T-cell (primary cell): Measurements from ENCODE around the gene AGAP1. TPM values are rescaled to one million over a fixed set of nuclear protein-coding genes. Genes with fewer than 3 reads are reported as not detected.

Source experiments
- ATAC-seq, 4 experiments: fragments of 200-7000 bp in 3 of 4; fragments of 150-1000 bp in 1 of 4; cut with Tn5 transposase; replicated peaks in 1 of 4; 1 replicate in 3 of 4; 2 replicates in 1 of 4; pipeline ENCODE4 v1.10.0; 2021; ENCODE audit warnings: moderate library complexity in 3 of 4, mild to moderate bottlenecking in 2 of 4, moderate number of reproducible peaks in 1 of 4
- CTCF ChIA-PET, 2 donors: fragments of 300-600 bp; sonication (Branson Sonifier 250); formaldehyde crosslinking; loops; one replicate each; lab custom pipeline; 2022; ENCODE audit warnings: antibody characterized with exemption in 2 of 2; lab: Charles Lee
- POLR2A ChIA-PET, 2 donors: fragments of 300-600 bp; sonication (Branson Sonifier 250); formaldehyde crosslinking; loops; one replicate each; lab custom pipeline; 2022; ENCODE audit warnings: antibody characterized with exemption in 2 of 2; lab: Charles Lee
- DNase-seq, 35 experiments: peaks; one replicate each; pipeline versions ENCODE4 v3.0.0 to v3.0.0-alpha.2; 2013 to 2023
- H3K27ac ChIP-seq: one replicate; pipeline ENCODE4 v1.5.1; 2013; ENCODE audit warnings: low read length
- H3K27me3 ChIP-seq, 2 experiments: replicated peaks in 1 of 2; 1 replicate in 1 of 2; 2 replicates in 1 of 2; pipeline versions ENCODE4 v1.6.1 to v1.7.0; 2013; ENCODE audit warnings: low read length in 1 of 2, mixed read lengths in 1 of 2; ENCODE audit not compliant: control insufficient read depth in 2 of 2, insufficient read depth in 2 of 2; ENCODE audit errors: extremely low read depth in 1 of 2
- H3K36me3 ChIP-seq, 2 donors: 1 replicate in 1 of 2; 2 replicates in 1 of 2; pipeline versions ENCODE4 v1.6.1 to v1.7.0; 2013; ENCODE audit warnings: low read length in 1 of 2; ENCODE audit not compliant: control insufficient read depth in 2 of 2, insufficient read depth in 1 of 2; ENCODE audit errors: extremely low read depth in 1 of 2
- H3K4me1 ChIP-seq, 2 experiments: 1 replicate in 1 of 2; 2 replicates in 1 of 2; pipeline versions ENCODE4 v1.6.1 to v1.7.0; 2013; ENCODE audit warnings: low read length in 2 of 2, mixed read lengths in 1 of 2; ENCODE audit not compliant: insufficient read depth in 2 of 2, control insufficient read depth in 1 of 2; ENCODE audit errors: extremely low read depth in 1 of 2
- H3K4me3 ChIP-seq, 2 donors: 1 replicate in 1 of 2; 2 replicates in 1 of 2; pipeline versions ENCODE4 v1.5.1 to v1.7.0; 2013; ENCODE audit warnings: mild to moderate bottlenecking in 2 of 2, low read length in 1 of 2, moderate library complexity in 1 of 2; ENCODE audit not compliant: control insufficient read depth in 1 of 2; ENCODE audit errors: extremely low read depth in 1 of 2
- H3K9me3 ChIP-seq: 2 replicates; pipeline ENCODE4 v1.7.0; 2013
- H3K27ac Mint-ChIP-seq, 2 donors: one replicate each; pipeline ENCODE4 v1.8.0; 2020 to 2021; ENCODE audit warnings: mild to moderate bottlenecking in 2 of 2, mixed read lengths in 2 of 2
- H3K27me3 Mint-ChIP-seq, 2 donors: one replicate each; pipeline ENCODE4 v1.8.0; 2021 to 2022; ENCODE audit warnings: mixed read lengths in 2 of 2
- H3K36me3 Mint-ChIP-seq: one replicate; pipeline ENCODE4 v1.8.0; 2021; ENCODE audit warnings: mixed read lengths
- H3K4me1 Mint-ChIP-seq, 3 donors: one replicate each; pipeline ENCODE4 v1.8.0; 2020 to 2022; ENCODE audit warnings: mixed read lengths in 3 of 3, mild to moderate bottlenecking in 1 of 3
- H3K4me3 Mint-ChIP-seq, 3 donors: one replicate each; pipeline ENCODE4 v1.8.0; 2020 to 2022; ENCODE audit warnings: mild to moderate bottlenecking in 3 of 3, mixed read lengths in 3 of 3, moderate library complexity in 3 of 3
- H3K9me3 Mint-ChIP-seq, 3 donors: one replicate each; pipeline ENCODE4 v1.8.0; 2020 to 2022; ENCODE audit warnings: mixed read lengths in 3 of 3
- WGBS: methylation state at CpG from one replicate; pipeline ENCODE4 v1.1.5; 2013; ENCODE audit warnings: missing lambda C conversion rate; ENCODE audit not compliant: insufficient coverage; 5-methylcytosine and 5-hydroxymethylcytosine counted together
- total RNA-seq, 35 experiments: library from RNA in 6 of 35; stranded (reverse) in 6 of 35; fragments of 120-200 nt in 1 of 35; gene quantifications; one replicate each; pipeline versions ENCODE4 v1.2.1 to v1.2.4 and lab custom pipeline; 2013 to 2026

The AGAP1 gene
- total RNA-seq, 5 donors from 2014 or later (not counting 1 experiment from before 2014, with no cell fraction given): 3.9 to 15.6 (median 5.2) TPM

DNA sequence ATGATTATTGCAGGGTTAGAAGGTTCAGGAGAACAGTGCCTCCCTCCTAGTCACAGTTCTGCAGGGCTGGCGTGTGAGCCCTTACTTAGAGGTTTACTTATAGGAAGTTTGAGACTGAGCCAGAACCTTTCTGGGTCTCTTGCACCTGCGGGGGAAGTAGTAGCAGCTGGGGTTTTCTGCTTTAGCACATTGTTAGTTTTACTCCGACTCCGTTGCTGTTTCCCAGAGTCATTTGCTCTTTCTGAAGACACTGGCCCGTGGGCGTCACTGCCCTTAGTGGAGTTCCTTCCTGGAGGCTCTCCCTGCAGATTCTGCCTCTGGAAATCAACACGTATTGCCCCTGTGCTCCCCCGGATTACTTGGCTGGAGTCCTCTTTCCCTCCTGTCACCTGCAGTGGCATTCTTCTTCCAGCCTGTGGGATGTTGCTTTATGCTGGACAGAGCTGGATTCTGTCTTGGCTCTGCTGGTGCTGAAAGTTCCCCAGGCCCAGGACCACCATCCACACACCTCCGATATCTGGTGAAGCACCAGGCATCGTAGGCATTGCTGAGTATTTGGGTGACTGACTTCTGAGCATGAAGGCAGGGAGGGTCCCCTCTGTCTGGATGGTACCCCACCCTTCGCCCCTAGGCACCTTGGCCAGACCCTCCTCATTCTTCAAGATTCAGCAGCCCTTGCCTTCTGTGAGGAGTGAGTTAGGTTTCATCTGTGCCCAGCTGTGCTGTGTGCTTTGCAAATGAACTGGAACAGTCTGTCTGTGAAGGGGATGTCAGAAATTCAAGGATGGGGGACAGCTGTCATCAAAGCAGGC, 51.7 kb downstream of the AGAP1 start:
- no peak overlapping the region for H3K4me3 Mint-ChIP-seq

GRCh38 chr2:235546151-235546435, 52.2 kb downstream of the AGAP1 start:
- no peak overlapping the region for H3K4me3 Mint-ChIP-seq
- no peaks in the 10 kb centered on the region for H3K4me1 Mint-ChIP-seq
- peaks cover 3 to 6% of the 10 kb centered on the region in 2 donors for H3K27me3 Mint-ChIP-seq
- Histone ChIP-seq H3K9me3 (no peaks in the 10 kb centered on the region), H3K36me3 (no peaks in the 10 kb centered on the region), H3K27me3 (peaks cover 0 to 21% of the 10 kb centered on the region in 2 experiments), H3K27ac (no peak overlapping the region), H3K4me1 (no peaks in the 10 kb centered on the region), H3K4me3 (no peak overlapping the region)
- ATAC-seq: no peak
- CTCF ChIA-PET: no interaction called here
- no peak for DNase-seq
- POLR2A ChIA-PET: no interaction called here
- no peak overlapping the region for H3K27ac Mint-ChIP-seq
- WGBS: 82% methylated on average over 2 of the region's 3 CpGs
- no peaks in the 10 kb centered on the region for H3K9me3 Mint-ChIP-seq
- no peaks in the 10 kb centered on the region for H3K36me3 Mint-ChIP-seq

More for the DNA sequence above, 51.7 kb downstream of the AGAP1 start:
- Histone ChIP-seq H3K4me1 (no peaks in the 10 kb centered on the region), H3K27ac (no peak overlapping the region), H3K4me3 (no peak overlapping the region), H3K9me3 (no peaks in the 10 kb centered on the region), H3K36me3 (no peaks in the 10 kb centered on the region), H3K27me3 (peaks cover 0 to 21% of the 10 kb centered on the region in 2 experiments)
- POLR2A ChIA-PET: no interaction called here
- no peak overlapping the region for H3K27ac Mint-ChIP-seq
- CTCF ChIA-PET: no interaction called here
- no peak for DNase-seq
- no peaks in the 10 kb centered on the region for H3K36me3 Mint-ChIP-seq
- WGBS: 55% methylated on average over 6 of the region's 11 CpGs
- H3K4me1 Mint-ChIP-seq: no peaks in the 10 kb centered on the region
- no peaks in the 10 kb centered on the region for H3K9me3 Mint-ChIP-seq
- peaks cover 0 to 6% of the 10 kb centered on the region in 2 donors for H3K27me3 Mint-ChIP-seq
- ATAC-seq: no peak

DNA sequence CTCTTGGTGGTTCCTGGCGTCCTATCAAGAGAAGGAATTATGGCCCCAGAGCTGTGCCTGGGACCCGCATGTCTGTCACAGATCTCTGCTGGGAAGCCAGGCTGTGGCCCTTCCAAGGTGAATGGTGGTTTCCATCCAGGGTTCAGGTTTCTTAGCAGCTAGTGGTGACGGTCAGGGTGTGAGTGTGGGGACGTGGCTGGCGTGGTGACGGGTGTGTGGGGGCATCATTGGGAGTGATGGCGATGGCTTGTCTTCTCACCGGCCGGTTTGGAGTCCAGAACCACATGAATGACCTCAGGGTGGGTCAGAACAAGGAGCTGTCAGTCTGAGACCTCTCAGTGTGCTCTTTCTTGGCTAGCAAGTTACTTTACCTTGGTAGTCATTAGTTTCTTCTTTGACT, 52.6 kb downstream of the AGAP1 start:
- H3K36me3 Mint-ChIP-seq: no peaks in the 10 kb centered on the region
- H3K27me3 Mint-ChIP-seq: peaks cover 4 to 6% of the 10 kb centered on the region in 2 donors
- H3K27ac Mint-ChIP-seq: no peak overlapping the region
- no peaks in the 10 kb centered on the region for H3K9me3 Mint-ChIP-seq
- H3K9me3 ChIP-seq: no peaks in the 10 kb centered on the region
- DNase-seq (no peak), ATAC-seq (no peak)
- no peaks in the 10 kb centered on the region for H3K4me1 Mint-ChIP-seq
- H3K4me3 ChIP-seq: no peak overlapping the region
- no peaks in the 10 kb centered on the region for H3K36me3 ChIP-seq
- no peaks in the 10 kb centered on the region for H3K4me1 ChIP-seq
- H3K4me3 Mint-ChIP-seq: no peak overlapping the region
- CTCF ChIA-PET: interaction anchor here in 1 of 2 donors (0.6 kb wide), 1 partner anchor 1860 kb away, joined by 3 read pairs; no protein-coding TSS in a partner anchor
- POLR2A ChIA-PET: no interaction called here
- H3K27ac ChIP-seq: no peak overlapping the region
- peaks cover 0 to 21% of the 10 kb centered on the region in 2 experiments for H3K27me3 ChIP-seq
- 79% methylated on average over 9 of the region's 9 CpGs for WGBS

- Mint-ChIP-seq H3K27ac (no peak overlapping the region), H3K4me3 (no peak overlapping the region), H3K4me1 (no peaks in the 10 kb centered on the region), H3K36me3 (no peaks in the 10 kb centered on the region), H3K9me3 (no peaks in the 10 kb centered on the region), H3K27me3 (peaks cover 17 to 22% of the 10 kb centered on the region in 2 donors)
- H3K27me3 ChIP-seq: peaks cover 0 to 32% of the 10 kb centered on the region in 2 experiments
- H3K4me3 ChIP-seq: no peak overlapping the region
- POLR2A ChIA-PET: no interaction called here
- H3K4me1 ChIP-seq: no peaks in the 10 kb centered on the region
- no peak for DNase-seq
- 85% methylated on average over 14 of the region's 19 CpGs for WGBS
- no peaks in the 10 kb centered on the region for H3K36me3 ChIP-seq
- H3K9me3 ChIP-seq: no peaks in the 10 kb centered on the region
- no peak overlapping the region for H3K27ac ChIP-seq
- CTCF ChIA-PET: interaction anchor here in 1 of 2 donors (1.2 kb wide), 1 partner anchor 22 kb away, joined by 3 read pairs; no protein-coding TSS in a partner anchor
- no peak for ATAC-seq
Measured at GRCh38 chr2:235549735-235550377, 56.0 kb downstream of the AGAP1 start.

- no peaks in the 10 kb centered on the region for H3K4me1 Mint-ChIP-seq
- no peak overlapping the region for H3K27ac Mint-ChIP-seq
- peaks cover 21 to 22% of the 10 kb centered on the region in 2 donors for H3K27me3 Mint-ChIP-seq
- peaks cover 0 to 35% of the 10 kb centered on the region in 2 experiments for H3K27me3 ChIP-seq
- WGBS: 83% methylated on average over 9 of the region's 12 CpGs
- ChIA-PET CTCF (interaction anchor here in 1 of 2 donors (1.2 kb wide), 1 partner anchor 22 kb away, joined by 3 read pairs; no protein-coding TSS in a partner anchor), POLR2A (no interaction called here)
- ATAC-seq: no peak
- H3K4me1 ChIP-seq: no peaks in the 10 kb centered on the region
- no peaks in the 10 kb centered on the region for H3K36me3 Mint-ChIP-seq
- no peaks in the 10 kb centered on the region for H3K36me3 ChIP-seq
- no peak overlapping the region for H3K27ac ChIP-seq
- H3K9me3 ChIP-seq: no peaks in the 10 kb centered on the region
- no peaks in the 10 kb centered on the region for H3K9me3 Mint-ChIP-seq
- H3K4me3 Mint-ChIP-seq: no peak overlapping the region
- DNase-seq: no peak
- no peak overlapping the region for H3K4me3 ChIP-seq
Measured at GRCh38 chr2:235550378-235550760, 56.5 kb downstream of the AGAP1 start.

GRCh38 chr2:235550946-235551345, 57.1 kb downstream of the AGAP1 start:
- H3K4me3 Mint-ChIP-seq: no peak overlapping the region
- no peak overlapping the region for H3K27ac Mint-ChIP-seq

More at GRCh38 chr2:235550946-235551345, 57.1 kb downstream of the AGAP1 start:
- ATAC-seq (no peak), DNase-seq (no peak)
- no peak overlapping the region for H3K27ac ChIP-seq
- CTCF ChIA-PET: interaction anchor here in 1 of 2 donors (1.2 kb wide), 1 partner anchor 21 kb away, joined by 3 read pairs; no protein-coding TSS in a partner anchor
- H3K9me3 ChIP-seq: no peaks in the 10 kb centered on the region
- peaks cover 25% of the 10 kb centered on the region in 2 donors for H3K27me3 Mint-ChIP-seq
- H3K4me1 Mint-ChIP-seq: no peaks in the 10 kb centered on the region
- no peaks in the 10 kb centered on the region for H3K36me3 ChIP-seq
- WGBS: 84% methylated on average over 5 of the region's 8 CpGs
- no peaks in the 10 kb centered on the region for H3K9me3 Mint-ChIP-seq
- no peak overlapping the region for H3K4me3 ChIP-seq
- no peaks in the 10 kb centered on the region for H3K36me3 Mint-ChIP-seq
- H3K4me1 ChIP-seq: no peaks in the 10 kb centered on the region
- POLR2A ChIA-PET: no interaction called here
- H3K27me3 ChIP-seq: peaks cover 0 to 34% of the 10 kb centered on the region in 2 experiments
